A549 (cell line): ENCODE results near the gene IPO4. TPM values are rescaled to one million over a fixed set of nuclear protein-coding genes. Genes with fewer than 3 reads are reported as not detected.

Source experiments
- ATAC-seq, 2 experiments: fragments of 200-7000 bp in 1 of 2; fragments of >200 bp in 1 of 2; cut with Nextera tagmentation in 1 of 2; cut with Tn5 transposase in 1 of 2; 3 replicates each; pipeline versions ENCODE4 v1.8.0 to v1.9.1; 2018 to 2020; ENCODE audit warnings: mild to moderate bottlenecking in 1 of 2, moderate library complexity in 1 of 2
- CTCF ChIA-PET: fragments of 300-600 bp; sonication (Branson Sonifier 250); formaldehyde crosslinking; extraction: SDS; loops from one replicate; lab custom pipeline; 2021; ENCODE audit warnings: antibody characterized with exemption, inconsistent platforms; lab: Yijun Ruan, JAX
- POLR2A ChIA-PET: fragments of 350-600 bp; formaldehyde crosslinking; extraction: SDS; loops from one replicate; lab custom pipeline; 2021; ENCODE audit warnings: antibody characterized with exemption, inconsistent platforms; lab: Yijun Ruan, JAX
- DNase-seq, 2 experiments: peaks; one replicate each; pipeline versions ENCODE4 v3.0.0 to v3.0.0-alpha.2; 2011 to 2016; ENCODE audit warnings: low read depth in 1 of 2, low spot score in 1 of 2
- FAIRE-seq: peaks from 2 replicates; lab custom pipeline; 2011; peaks lifted over from hg19 to GRCh38; lab: Jason Lieb, UNC
- H3K27ac ChIP-seq, 2 experiments: fragments of >200 bp; sonication (Bioruptor Twin); formaldehyde crosslinking; 3 replicates each; pipeline ENCODE4 v1.5.1; 2016 to 2017
- H3K4me1 ChIP-seq: fragments of >200 bp; sonication (Bioruptor Twin); formaldehyde crosslinking; 3 replicates; pipeline ENCODE4 v1.6.1; 2016
- H3K4me2 ChIP-seq: fragments of >200 bp; sonication (Bioruptor Twin); formaldehyde crosslinking; 3 replicates; pipeline ENCODE4 v1.6.1; 2016
- H3K4me3 ChIP-seq: fragments of >200 bp; sonication (Bioruptor Twin); formaldehyde crosslinking; 3 replicates; pipeline ENCODE4 v1.5.1; 2016
- H3K9me3 ChIP-seq: fragments of >200 bp; sonication (Bioruptor Twin); formaldehyde crosslinking; 3 replicates; pipeline ENCODE4 v1.6.1; 2016
- CBX2 ChIP-seq: fragments of 200-600 bp; sonication (generic); IDR thresholded peaks from 2 replicates; pipeline ENCODE4 v1.6.1; 2016; ENCODE audit warnings: low read depth, mild to moderate bottlenecking, borderline replicate concordance
- CBX8 ChIP-seq: fragments of 200-600 bp; sonication (generic); IDR thresholded peaks from 2 replicates; pipeline ENCODE4 v1.6.1; 2016
- EHMT2 ChIP-seq: fragments of 200-600 bp; sonication (generic); IDR thresholded peaks from 2 replicates; pipeline ENCODE4 v1.6.1; 2016; ENCODE audit warnings: antibody characterized with exemption, low read depth, mild to moderate bottlenecking, moderate library complexity
- ELK1 ChIP-seq: fragments of 150-350 bp; IDR thresholded peaks from 2 replicates; pipeline ENCODE4 v1.6.1; 2014; ENCODE audit warnings: low read depth, mild to moderate bottlenecking, low read length
- FOSL2 ChIP-seq, 2 experiments: fragments of 450-650 bp in 1 of 2; fragments of >200 bp in 1 of 2; sonication (Bioruptor Twin) in 1 of 2; formaldehyde crosslinking; IDR thresholded peaks; 2 replicates each; pipeline versions ENCODE4 v1.5.0 to v1.6.1; 2016 to 2020; ENCODE audit warnings: mild to moderate bottlenecking in 1 of 2, moderate library complexity in 1 of 2
- GATA3 ChIP-seq: IDR thresholded peaks from 2 replicates; pipeline ENCODE4 v1.6.1; 2012; ENCODE audit warnings: borderline replicate concordance
- HEYL ChIP-seq: fragments of 250-450 bp; sonication (Bioruptor Pico); IDR thresholded peaks from 2 replicates; pipeline ENCODE4 v1.8.0; 2021; ENCODE audit warnings: mild to moderate bottlenecking, moderate library complexity
- HMGXB4 ChIP-seq: fragments of 250-450 bp; sonication (Bioruptor Pico); IDR thresholded peaks from 2 replicates; pipeline ENCODE4 v1.5.0; 2021; ENCODE audit warnings: mild to moderate bottlenecking, moderate library complexity, borderline replicate concordance
- HOXB13 ChIP-seq: fragments of 250-450 bp; sonication (Bioruptor Pico); IDR thresholded peaks from 2 replicates; pipeline ENCODE4 v1.5.0; 2020; ENCODE audit warnings: low read depth, mild to moderate bottlenecking, moderate library complexity
- HOXB5 ChIP-seq: fragments of 250-450 bp; sonication (Bioruptor Pico); IDR thresholded peaks from 2 replicates; pipeline ENCODE4 v1.5.0; 2020; ENCODE audit warnings: mild to moderate bottlenecking, moderate library complexity
- JUN ChIP-seq, 2 experiments: fragments of >200 bp; sonication (Bioruptor Twin); formaldehyde crosslinking; IDR thresholded peaks; 2 replicates in 1 of 2; 3 replicates in 1 of 2; pipeline ENCODE4 v1.6.1; 2016 to 2017
- JUNB ChIP-seq: fragments of >200 bp; sonication (Bioruptor Twin); formaldehyde crosslinking; IDR thresholded peaks from 2 replicates; pipeline ENCODE4 v1.6.1; 2016
- MAFK ChIP-seq: fragments of 450-650 bp; IDR thresholded peaks from 2 replicates; pipeline ENCODE4 v1.6.1; 2014; ENCODE audit not compliant: partially characterized antibody
- MAX ChIP-seq: IDR thresholded peaks from 2 replicates; pipeline ENCODE4 v1.6.1; 2012
- MAZ ChIP-seq: fragments of 150-350 bp; IDR thresholded peaks from 2 replicates; pipeline ENCODE4 v1.6.1; 2014; ENCODE audit warnings: antibody characterized with exemption, low read depth, low read length, borderline replicate concordance
- PBX3 ChIP-seq: IDR thresholded peaks from 2 replicates; pipeline ENCODE4 v1.6.1; 2012
- RAD21 ChIP-seq, 2 experiments: fragments of >200 bp in 1 of 2; sonication (Bioruptor Twin) in 1 of 2; formaldehyde crosslinking in 1 of 2; IDR thresholded peaks in 1 of 2; conservative IDR thresholded peaks in 1 of 2; 2 replicates in 1 of 2; 3 replicates in 1 of 2; pipeline ENCODE4 v1.6.1; 2012 to 2018; ENCODE audit warnings: inconsistent platforms in 1 of 2
- RCOR1 ChIP-seq: fragments of 150-350 bp; IDR thresholded peaks from 2 replicates; pipeline ENCODE4 v1.6.1; 2014; ENCODE audit warnings: antibody characterized with exemption, low read length, low read depth
- REST ChIP-seq: fragments of 200-600 bp; sonication (generic); IDR thresholded peaks from 2 replicates; pipeline ENCODE4 v1.6.1; 2016; ENCODE audit warnings: antibody characterized with exemption, mild to moderate bottlenecking, moderate library complexity
- RFX5 ChIP-seq: fragments of 450-650 bp; IDR thresholded peaks from 2 replicates; pipeline ENCODE4 v1.7.1; 2014; ENCODE audit warnings: antibody characterized with exemption, mild to moderate bottlenecking, moderate library complexity
- SREBF2 ChIP-seq: fragments of 450-650 bp; IDR thresholded peaks from 2 replicates; pipeline ENCODE4 v1.6.1; 2014; ENCODE audit warnings: mild to moderate bottlenecking, moderate library complexity
- USF2 ChIP-seq: fragments of 450-650 bp; IDR thresholded peaks from 2 replicates; pipeline ENCODE4 v1.6.1; 2014; ENCODE audit warnings: antibody characterized with exemption
- ZC3H11A ChIP-seq: fragments of 450-650 bp; IDR thresholded peaks from 2 replicates; pipeline ENCODE4 v1.6.1; 2014; ENCODE audit warnings: antibody characterized with exemption, mild to moderate bottlenecking
- ZSCAN20 ChIP-seq: fragments of 250-450 bp; sonication (Bioruptor Pico); IDR thresholded peaks from 2 replicates; pipeline ENCODE4 v1.8.0; 2022; ENCODE audit warnings: mild to moderate bottlenecking, moderate library complexity
- WGBS: methylation state at CpG from one replicate; pipeline ENCODE4 v1.1.6; 2017; ENCODE audit errors: missing lambda C conversion rate; 5-methylcytosine and 5-hydroxymethylcytosine counted together
- polyA plus RNA-seq, 4 experiments: library from polyadenylated mRNA; depleted of rRNA in 3 of 4; stranded (reverse); fragments of >200 nt; fragmentation: RNase III in 1 of 4; extraction: RNeasy Plus Mini Kit Qiagen cat#74134 plus additional on column Dnase treatment in 1 of 4; gene quantifications; 2 replicates in 3 of 4; 3 replicates in 1 of 4; pipeline ENCODE4 v1.2.3, GENCODE V29; 2011 to 2017

Gene IPO4
- polyA plus RNA-seq, 2 of the 4 experiments (the other 2 are of a cell fraction), result 37.1 to 91.7 TPM

- ATAC-seq, result no peak
- H3K4me3 ChIP-seq, result no peak overlapping the region
- peaks cover 14% of the 10 kb centered on the region for H3K4me1 ChIP-seq
- ChIA-PET POLR2A (no interaction called here), CTCF (interaction anchor here (0.8 to 7.0 kb wide), 3 partner anchors 19 to 56 kb away, joined by 3 to 168 read pairs (median 6); partner anchors contain the start of genes EMC9, MDP1, PSME2 and RNF31)
- no peak overlapping the region for H3K27ac ChIP-seq
- TF ChIP-seq ZSCAN20 (no peak), ZC3H11A (no peak), HOXB13 (CRISPR knock-in tag) (no peak), MAFK (no peak), JUNB (no peak), SREBF2 (no peak), HOXB5 (CRISPR knock-in tag) (no peak), HMGXB4 (no peak), PBX3 (no peak)
- no peaks in the 10 kb centered on the region for H3K9me3 ChIP-seq
- no peak for DNase-seq
- no peak overlapping the region for H3K4me2 ChIP-seq
- no peak for FAIRE-seq
- 88% methylated on average over 5 of the region's 5 CpGs for WGBS
Measured at GRCh38 chr14:24165785-24166184, 22.8 kb downstream of the IPO4 start.

GRCh38 chr14:24164518-24164991 is 24.1 kb downstream of the IPO4 start:
- DNase-seq (no peak), FAIRE-seq (no peak), ATAC-seq (no peak)
- Histone ChIP-seq H3K9me3 (no peaks in the 10 kb centered on the region), H3K27ac (no peak overlapping the region)
- TF ChIP-seq GATA3, result no peak
- TF ChIP-seq JUN (IDR thresholded peaks at IDR 0.05), result no peak
- no peak for TF ChIP-seq ZC3H11A
- no peak for TF ChIP-seq RCOR1
- TF ChIP-seq RAD21 (conservative IDR thresholded peaks at IDR 0.05 in 1 of 2, IDR thresholded peaks at IDR 0.05 in 1 of 2), result no peak
- TF ChIP-seq MAX, result no peak
- TF ChIP-seq CBX8, result no peak
- TF ChIP-seq USF2, result no peak
- TF ChIP-seq EHMT2, result no peak
- TF ChIP-seq MAZ, result no peak
- no peak for TF ChIP-seq REST
- no peak for TF ChIP-seq HEYL
- TF ChIP-seq RFX5, result no peak
- TF ChIP-seq MAFK, result no peak
- no peak for TF ChIP-seq CBX2
- TF ChIP-seq HOXB5 (CRISPR knock-in tag), result no peak
- no peak for TF ChIP-seq FOSL2 (IDR thresholded peaks at IDR 0.05)
- TF ChIP-seq FOSL2 (CRISPR knock-in tag; IDR thresholded peaks at IDR 0.05), result no peak
- TF ChIP-seq HMGXB4, result no peak
- no peak for TF ChIP-seq ELK1
- TF ChIP-seq, all 56 proteins: peak for 0
- Histone ChIP-seq H3K4me3 (no peak overlapping the region), H3K4me1 (peaks cover 25% of the 10 kb centered on the region), H3K4me2 (no peak overlapping the region)
- 92% methylated on average over 6 of the region's 14 CpGs for WGBS
- CTCF ChIA-PET, result interaction anchor here (0.7 to 7.0 kb wide), 7 partner anchors 8 to 132 kb away, joined by 3 to 168 read pairs (median 4); partner anchors contain the start of genes EMC9, IPO4, MDP1 and PSME2
- POLR2A ChIA-PET, result interaction anchor here (0.6 kb wide), 1 partner anchor 158 kb away, joined by 5 read pairs; no protein-coding TSS in a partner anchor
